ENCODE data around the gene TMPRSS9.
A peak's percentile ranks its signal among the peaks of the same experiment; 100 is the strongest.

DNA sequence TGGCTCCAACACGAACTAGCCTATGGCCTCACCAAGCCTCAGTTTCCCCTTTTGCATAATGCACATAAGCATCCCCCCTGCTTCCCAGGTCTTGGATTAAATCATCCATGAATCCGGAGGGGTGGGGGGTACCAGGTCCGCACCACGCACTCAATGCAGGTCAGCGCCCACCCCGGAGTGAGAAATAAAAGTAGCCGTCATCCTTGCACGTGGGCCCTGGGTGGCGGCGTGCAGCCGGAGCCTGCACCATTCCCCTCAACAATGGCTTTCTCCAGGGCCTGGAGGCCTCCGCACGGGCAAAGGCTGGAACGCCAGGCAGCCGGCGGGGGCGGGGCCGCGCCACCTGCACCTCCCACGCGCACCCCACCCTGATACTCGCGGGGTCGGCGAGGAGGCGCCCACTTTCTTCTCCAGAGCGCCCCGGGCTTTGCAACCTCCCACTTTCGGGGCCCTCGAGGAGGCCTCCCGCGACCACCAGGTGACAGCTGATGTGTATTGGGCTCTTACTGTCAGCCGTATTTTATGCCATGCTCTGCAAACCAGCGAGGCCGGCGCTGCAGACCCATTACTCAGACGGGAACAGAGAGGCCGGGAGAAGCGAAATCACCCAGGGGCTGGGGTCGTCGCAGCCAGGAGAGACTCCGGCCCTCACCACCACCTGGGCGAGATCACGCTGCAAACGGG is 115.1 kb downstream of the TMPRSS9 start:
- TF ChIP-seq, protein P1, sequence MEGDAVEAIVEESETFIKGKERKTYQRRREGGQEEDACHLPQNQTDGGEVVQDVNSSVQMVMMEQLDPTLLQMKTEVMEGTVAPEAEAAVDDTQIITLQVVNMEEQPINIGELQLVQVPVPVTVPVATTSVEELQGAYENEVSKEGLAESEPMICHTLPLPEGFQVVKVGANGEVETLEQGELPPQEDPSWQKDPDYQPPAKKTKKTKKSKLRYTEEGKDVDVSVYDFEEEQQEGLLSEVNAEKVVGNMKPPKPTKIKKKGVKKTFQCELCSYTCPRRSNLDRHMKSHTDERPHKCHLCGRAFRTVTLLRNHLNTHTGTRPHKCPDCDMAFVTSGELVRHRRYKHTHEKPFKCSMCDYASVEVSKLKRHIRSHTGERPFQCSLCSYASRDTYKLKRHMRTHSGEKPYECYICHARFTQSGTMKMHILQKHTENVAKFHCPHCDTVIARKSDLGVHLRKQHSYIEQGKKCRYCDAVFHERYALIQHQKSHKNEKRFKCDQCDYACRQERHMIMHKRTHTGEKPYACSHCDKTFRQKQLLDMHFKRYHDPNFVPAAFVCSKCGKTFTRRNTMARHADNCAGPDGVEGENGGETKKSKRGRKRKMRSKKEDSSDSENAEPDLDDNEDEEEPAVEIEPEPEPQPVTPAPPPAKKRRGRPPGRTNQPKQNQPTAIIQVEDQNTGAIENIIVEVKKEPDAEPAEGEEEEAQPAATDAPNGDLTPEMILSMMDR (conservative IDR thresholded peaks at IDR 0.05; ENCODE audit: low read depth, low read length) = no peak
- TF ChIP-seq EZH2 (IDR thresholded peaks at IDR 0.05; ENCODE audit: low read length, unreplicated experiment) = no peak
- peak; percentile 60; the same call in 1 of the 2 replicates for TF ChIP-seq EZH2phosphoT487 (IDR thresholded peaks at IDR 0.05; ENCODE audit: borderline replicate concordance, low read length)

All from PC-3 (cell line).